ENCODE results near the gene GPR78.
"Not testable (repeated sequence)": the region's sequence is repeated elsewhere in the genome, so short reads cannot be mapped to it uniquely, and the experiment has no call there.

GPR78 gene

DNA sequence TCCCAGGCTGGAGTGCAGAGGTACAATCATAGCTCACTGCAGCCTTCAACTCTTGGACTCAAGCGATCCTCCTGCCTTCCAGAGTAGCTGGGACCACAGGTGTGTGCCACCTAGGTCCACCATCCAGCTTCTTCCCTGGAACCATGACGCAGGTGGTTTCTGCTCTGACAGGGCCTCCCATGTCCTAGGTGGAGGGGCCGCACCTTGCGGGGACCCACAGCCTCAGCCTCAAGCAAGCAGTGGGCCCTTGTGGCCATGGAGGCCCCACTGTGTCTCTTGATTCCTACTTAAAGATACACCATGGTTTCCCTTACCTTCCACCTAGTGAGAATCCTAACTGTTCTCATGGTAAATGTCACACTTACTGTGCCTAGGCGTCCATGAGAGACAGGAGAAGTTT, 6.9 kb upstream of the GPR78 start:
- Histone ChIP-seq H3K23ac (ENCODE audit: low read length) (no peak overlapping the region), H2BK120ac (ENCODE audit: low read depth, low read length) (no peak overlapping the region), H3K4me3 (ENCODE audit: low read length) (no peak overlapping the region), H2BK5ac (ENCODE audit: low read length) (no peak overlapping the region), H4K8ac (ENCODE audit: low read depth, low read length) (no peak overlapping the region), H3K27ac (ENCODE audit: low read depth, low read length) (no peak overlapping the region), H2BK15ac (replicated peaks; ENCODE audit: low read depth) (no peak overlapping the region), H3K79me1 (ENCODE audit: low read length) (no peaks in the 10 kb centered on the region), H3K4me1 (ENCODE audit: control insufficient read depth, low read depth, low read length) (peaks cover 8% of the 10 kb centered on the region), H4K5ac (ENCODE audit: low read length) (no peak overlapping the region), H3K4ac (ENCODE audit: low read depth, low read length) (no peak overlapping the region), H3K36me3 (ENCODE audit: control insufficient read depth, insufficient read depth, low read length) (no peaks in the 10 kb centered on the region), H3K9ac (ENCODE audit: low read length) (no peak overlapping the region), H3K79me2 (ENCODE audit: control insufficient read depth, insufficient read depth, low read length) (no peaks in the 10 kb centered on the region), H3K27me3 (ENCODE audit: insufficient read depth, low read length, poor library complexity) (no peaks in the 10 kb centered on the region), H3K56ac (ENCODE audit: low read length) (no peak overlapping the region), H2AK5ac (ENCODE audit: low read length) (no peak overlapping the region), H3K4me2 (ENCODE audit: low read length) (no peak overlapping the region), H3K18ac (ENCODE audit: low read length) (no peak overlapping the region)
- WGBS (ENCODE audit: extremely low coverage, insufficient coverage, low lambda C conversion rate), result no CpG with 5 or more reads among the region's 5 CpGs
- DNase-seq, result no peak

DNA sequence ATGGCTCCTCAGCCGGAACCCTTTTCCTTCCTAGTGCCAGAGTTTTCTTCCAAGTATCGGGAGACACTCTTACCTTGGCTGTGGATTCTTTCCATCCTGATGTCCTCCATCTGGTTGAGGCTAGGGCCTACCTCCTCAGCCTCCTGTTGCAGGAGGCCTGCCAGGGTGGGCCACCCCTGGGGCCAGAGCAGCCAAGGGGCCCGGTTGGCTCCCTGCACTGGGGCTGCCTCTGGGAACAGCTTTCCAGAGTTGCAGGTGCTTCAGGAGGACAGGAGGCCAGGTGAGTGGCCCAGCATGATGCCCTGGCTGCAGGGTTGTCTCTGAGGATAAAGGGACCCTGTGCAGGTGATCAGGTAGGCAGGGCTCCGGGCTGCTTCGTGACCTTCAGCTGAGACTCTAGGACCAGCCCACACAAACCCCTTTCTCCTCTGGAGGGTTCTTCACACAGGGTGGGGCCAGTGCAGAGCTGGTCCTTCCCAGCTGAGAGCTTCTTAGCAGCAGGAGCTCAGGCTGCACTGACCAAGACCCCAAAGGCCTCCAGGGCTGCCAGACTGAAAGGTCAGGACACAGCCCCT, 5.3 kb upstream of the GPR78 start:
- H3K9ac ChIP-seq (ENCODE audit: low read length), result no peak overlapping the region
- H3K36me3 ChIP-seq (ENCODE audit: control insufficient read depth, insufficient read depth, low read length), result no peaks in the 10 kb centered on the region
- H3K27ac ChIP-seq (ENCODE audit: low read depth, low read length), result no peak overlapping the region
- no peaks in the 10 kb centered on the region for H3K79me2 ChIP-seq (ENCODE audit: control insufficient read depth, insufficient read depth, low read length)
- H3K4me1 ChIP-seq (ENCODE audit: control insufficient read depth, low read depth, low read length), result peaks cover 12% of the 10 kb centered on the region
- H3K18ac ChIP-seq (ENCODE audit: low read length), result no peak overlapping the region
- no peak overlapping the region for H3K4ac ChIP-seq (ENCODE audit: low read depth, low read length)
- no peak overlapping the region for H4K8ac ChIP-seq (ENCODE audit: low read depth, low read length)
- H3K4me2 ChIP-seq (ENCODE audit: low read length), result no peak overlapping the region
- DNase-seq, result no peak
- WGBS (ENCODE audit: extremely low coverage, insufficient coverage, low lambda C conversion rate), result no CpG with 5 or more reads among the region's 5 CpGs
- H2BK120ac ChIP-seq (ENCODE audit: low read depth, low read length), result no peak overlapping the region
- no peak overlapping the region for H2BK5ac ChIP-seq (ENCODE audit: low read length)
- H3K27me3 ChIP-seq (ENCODE audit: insufficient read depth, low read length, poor library complexity), result no peaks in the 10 kb centered on the region
- H3K79me1 ChIP-seq (ENCODE audit: low read length), result no peaks in the 10 kb centered on the region
- no peak overlapping the region for H2AK5ac ChIP-seq (ENCODE audit: low read length)
- H2BK15ac ChIP-seq (replicated peaks; ENCODE audit: low read depth), result no peak overlapping the region
- no peak overlapping the region for H3K4me3 ChIP-seq (ENCODE audit: low read length)
- H3K23ac ChIP-seq (ENCODE audit: low read length), result no peak overlapping the region
- H3K56ac ChIP-seq (ENCODE audit: low read length), result no peak overlapping the region
- no peak overlapping the region for H4K5ac ChIP-seq (ENCODE audit: low read length)

DNA sequence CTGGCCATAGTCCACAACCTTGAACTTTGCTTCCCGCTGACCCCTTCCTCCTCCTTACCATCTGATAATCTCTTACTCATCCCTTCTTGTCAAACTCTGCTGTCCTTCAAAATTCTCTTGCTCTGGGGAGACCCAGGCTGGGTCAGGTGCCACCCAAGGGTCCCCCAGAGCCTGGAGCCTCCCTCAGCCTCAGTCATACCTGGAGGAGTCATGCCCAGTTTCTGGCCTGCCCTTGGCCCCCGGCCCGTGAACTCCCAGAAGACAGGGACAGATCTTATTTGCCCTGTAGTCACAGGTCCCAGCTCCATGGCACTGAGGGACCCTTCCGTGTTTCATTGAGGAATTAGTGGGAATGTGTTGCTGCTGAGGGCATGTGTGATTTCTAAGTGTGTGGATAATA, 4.7 kb upstream of the GPR78 start:
- no CpG with 5 or more reads among the region's 4 CpGs for WGBS (ENCODE audit: extremely low coverage, insufficient coverage, low lambda C conversion rate)
- H2BK120ac ChIP-seq (ENCODE audit: low read depth, low read length), result no peak overlapping the region
- H3K4me2 ChIP-seq (ENCODE audit: low read length), result no peak overlapping the region
- no peaks in the 10 kb centered on the region for H3K79me1 ChIP-seq (ENCODE audit: low read length)
- H3K18ac ChIP-seq (ENCODE audit: low read length), result no peak overlapping the region
- H3K79me2 ChIP-seq (ENCODE audit: control insufficient read depth, insufficient read depth, low read length), result no peaks in the 10 kb centered on the region
- H4K5ac ChIP-seq (ENCODE audit: low read length), result no peak overlapping the region
- no peak overlapping the region for H3K4me3 ChIP-seq (ENCODE audit: low read length)
- H3K4me1 ChIP-seq (ENCODE audit: control insufficient read depth, low read depth, low read length), result peaks cover 12% of the 10 kb centered on the region
- no peak for DNase-seq
- H2BK5ac ChIP-seq (ENCODE audit: low read length), result no peak overlapping the region
- H4K8ac ChIP-seq (ENCODE audit: low read depth, low read length), result no peak overlapping the region
- no peak overlapping the region for H3K23ac ChIP-seq (ENCODE audit: low read length)
- no peak overlapping the region for H2BK15ac ChIP-seq (replicated peaks; ENCODE audit: low read depth)
- H2AK5ac ChIP-seq (ENCODE audit: low read length), result no peak overlapping the region
- H3K27me3 ChIP-seq (ENCODE audit: insufficient read depth, low read length, poor library complexity), result no peaks in the 10 kb centered on the region
- no peak overlapping the region for H3K9ac ChIP-seq (ENCODE audit: low read length)
- peak overlapping the region; percentile 8 for H3K56ac ChIP-seq (ENCODE audit: low read length)
- no peaks in the 10 kb centered on the region for H3K36me3 ChIP-seq (ENCODE audit: control insufficient read depth, insufficient read depth, low read length)
- no peak overlapping the region for H3K4ac ChIP-seq (ENCODE audit: low read depth, low read length)
- no peak overlapping the region for H3K27ac ChIP-seq (ENCODE audit: low read depth, low read length)

DNA sequence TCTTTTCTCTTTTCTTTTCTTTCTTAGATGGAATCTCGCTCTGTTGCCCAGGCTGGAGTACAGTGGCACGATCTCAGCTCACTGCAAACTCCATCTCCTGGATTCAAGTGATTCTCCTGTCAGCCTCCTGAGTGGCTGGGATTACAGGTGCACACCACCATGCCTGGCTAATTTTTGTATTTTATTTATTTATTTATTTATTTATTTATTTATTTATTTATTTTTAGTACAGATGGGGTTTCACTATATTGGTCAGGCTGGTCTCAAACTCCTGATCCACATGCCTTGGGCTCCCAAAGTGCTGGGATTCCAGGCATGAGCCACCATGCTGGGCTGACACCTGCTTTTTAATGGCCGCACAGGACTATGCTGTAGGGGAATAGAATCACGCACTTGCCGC, 3.6 kb upstream of the GPR78 start:
- not testable (repeated sequence) for H4K5ac ChIP-seq (ENCODE audit: low read length); H2AK5ac ChIP-seq (ENCODE audit: low read length); H3K4me3 ChIP-seq (ENCODE audit: low read length); H3K36me3 ChIP-seq (ENCODE audit: control insufficient read depth, insufficient read depth, low read length); H3K27me3 ChIP-seq (ENCODE audit: insufficient read depth, low read length, poor library complexity); H3K23ac ChIP-seq (ENCODE audit: low read length); H3K79me2 ChIP-seq (ENCODE audit: control insufficient read depth, insufficient read depth, low read length); H3K79me1 ChIP-seq (ENCODE audit: low read length); H4K8ac ChIP-seq (ENCODE audit: low read depth, low read length); H3K4me2 ChIP-seq (ENCODE audit: low read length); DNase-seq; H2BK120ac ChIP-seq (ENCODE audit: low read depth, low read length); H3K9ac ChIP-seq (ENCODE audit: low read length); H2BK5ac ChIP-seq (ENCODE audit: low read length); H3K4ac ChIP-seq (ENCODE audit: low read depth, low read length); H3K27ac ChIP-seq (ENCODE audit: low read depth, low read length); H3K18ac ChIP-seq (ENCODE audit: low read length); H2BK15ac ChIP-seq (replicated peaks; ENCODE audit: low read depth)
- Histone ChIP-seq H3K4me1 (ENCODE audit: control insufficient read depth, low read depth, low read length) (peaks cover 12% of the 10 kb centered on the region), H3K56ac (ENCODE audit: low read length) (peak overlapping the region; percentile 40)
- WGBS (ENCODE audit: extremely low coverage, insufficient coverage, low lambda C conversion rate), result no CpG with 5 or more reads among the region's 5 CpGs

GRCh38 chr4:8577046-8577445, 3.1 kb upstream of the GPR78 start:
- whole genome bisulfite sequencing (ENCODE audit: extremely low coverage, insufficient coverage, low lambda C conversion rate), result no CpG with 5 or more reads among the region's 8 CpGs
- Histone ChIP-seq H2BK5ac (ENCODE audit: low read length) (peak overlapping the region; percentile 43), H3K4me1 (ENCODE audit: control insufficient read depth, low read depth, low read length) (peaks cover 12% of the 10 kb centered on the region), H3K36me3 (ENCODE audit: control insufficient read depth, insufficient read depth, low read length) (no peaks in the 10 kb centered on the region), H3K56ac (ENCODE audit: low read length) (peak overlapping the region; percentile 40), H3K4ac (ENCODE audit: low read depth, low read length) (no peak overlapping the region), H3K23ac (ENCODE audit: low read length) (peak overlapping the region; percentile 18), H2BK15ac (replicated peaks; ENCODE audit: low read depth) (no peak overlapping the region), H4K5ac (ENCODE audit: low read length) (no peak overlapping the region), H3K27ac (ENCODE audit: low read depth, low read length) (no peak overlapping the region), H3K4me2 (ENCODE audit: low read length) (no peak overlapping the region), H4K8ac (ENCODE audit: low read depth, low read length) (no peak overlapping the region), H3K27me3 (ENCODE audit: insufficient read depth, low read length, poor library complexity) (no peaks in the 10 kb centered on the region), H3K79me1 (ENCODE audit: low read length) (no peaks in the 10 kb centered on the region), H3K9ac (ENCODE audit: low read length) (no peak overlapping the region), H3K18ac (ENCODE audit: low read length) (no peak overlapping the region), H2BK120ac (ENCODE audit: low read depth, low read length) (no peak overlapping the region), H3K79me2 (ENCODE audit: control insufficient read depth, insufficient read depth, low read length) (no peaks in the 10 kb centered on the region), H2AK5ac (ENCODE audit: low read length) (peak overlapping the region; percentile 43), H3K4me3 (ENCODE audit: low read length) (no peak overlapping the region)
- no peak for DNase-seq

DNA sequence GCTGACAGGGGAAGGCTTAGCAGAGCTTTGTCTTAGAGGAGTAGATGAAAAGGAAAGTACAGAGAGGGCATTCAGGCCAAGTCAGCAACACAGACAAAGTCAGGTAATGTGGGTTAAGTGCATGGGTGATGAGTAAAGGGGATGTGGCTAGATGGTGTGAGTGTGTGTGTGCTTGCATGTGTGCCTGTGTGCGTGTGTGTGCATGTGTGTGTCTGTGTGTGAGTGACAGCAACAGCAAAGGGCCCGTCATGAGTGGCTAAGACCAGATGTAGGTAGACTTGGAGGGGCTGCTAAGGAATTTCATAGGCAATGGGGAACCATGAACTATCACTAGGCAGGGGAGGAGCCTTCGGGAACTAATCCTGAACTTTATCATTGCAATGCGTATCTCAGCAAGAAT, 2.2 kb upstream of the GPR78 start:
- peak; percentile 42 for DNase-seq
- H3K27me3 ChIP-seq (ENCODE audit: insufficient read depth, low read length, poor library complexity), result no peaks in the 10 kb centered on the region
- no peak overlapping the region for H3K27ac ChIP-seq (ENCODE audit: low read depth, low read length)
- H4K5ac ChIP-seq (ENCODE audit: low read length), result no peak overlapping the region
- H3K4me3 ChIP-seq (ENCODE audit: low read length), result no peak overlapping the region
- no peak overlapping the region for H3K4me2 ChIP-seq (ENCODE audit: low read length)
- peak overlapping the region; percentile 66 for H3K56ac ChIP-seq (ENCODE audit: low read length)
- no peak overlapping the region for H2BK120ac ChIP-seq (ENCODE audit: low read depth, low read length)
- no peaks in the 10 kb centered on the region for H3K36me3 ChIP-seq (ENCODE audit: control insufficient read depth, insufficient read depth, low read length)
- H3K79me1 ChIP-seq (ENCODE audit: low read length), result no peaks in the 10 kb centered on the region
- no peak overlapping the region for H3K18ac ChIP-seq (ENCODE audit: low read length)
- peak overlapping the region; percentile 14 for H2BK5ac ChIP-seq (ENCODE audit: low read length)
- peaks cover 11% of the 10 kb centered on the region for H3K4me1 ChIP-seq (ENCODE audit: control insufficient read depth, low read depth, low read length)
- H2BK15ac ChIP-seq (replicated peaks; ENCODE audit: low read depth), result no peak overlapping the region
- H4K8ac ChIP-seq (ENCODE audit: low read depth, low read length), result no peak overlapping the region
- no CpG with 5 or more reads among the region's 4 CpGs for WGBS (ENCODE audit: extremely low coverage, insufficient coverage, low lambda C conversion rate)
- peak overlapping the region; percentile 10 for H3K9ac ChIP-seq (ENCODE audit: low read length)
- no peaks in the 10 kb centered on the region for H3K79me2 ChIP-seq (ENCODE audit: control insufficient read depth, insufficient read depth, low read length)
- H3K4ac ChIP-seq (ENCODE audit: low read depth, low read length), result no peak overlapping the region
- H2AK5ac ChIP-seq (ENCODE audit: low read length), result no peak overlapping the region
- peak overlapping the region; percentile 11 for H3K23ac ChIP-seq (ENCODE audit: low read length)
